ENCODE results near the gene ZMYND8.

- TF ChIP-seq CTCF (IDR thresholded peaks at IDR 0.05) = no peak
- TF ChIP-seq POLR2A (IDR thresholded peaks at IDR 0.05) = no peak
Measured at GRCh38 chr20:47280228-47280627, 76.3 kb downstream of the ZMYND8 start.

Measured in testis (tissue), 2 donors.